Measurements from ENCODE around the gene TSHZ2.

TSHZ2 gene

DNA sequence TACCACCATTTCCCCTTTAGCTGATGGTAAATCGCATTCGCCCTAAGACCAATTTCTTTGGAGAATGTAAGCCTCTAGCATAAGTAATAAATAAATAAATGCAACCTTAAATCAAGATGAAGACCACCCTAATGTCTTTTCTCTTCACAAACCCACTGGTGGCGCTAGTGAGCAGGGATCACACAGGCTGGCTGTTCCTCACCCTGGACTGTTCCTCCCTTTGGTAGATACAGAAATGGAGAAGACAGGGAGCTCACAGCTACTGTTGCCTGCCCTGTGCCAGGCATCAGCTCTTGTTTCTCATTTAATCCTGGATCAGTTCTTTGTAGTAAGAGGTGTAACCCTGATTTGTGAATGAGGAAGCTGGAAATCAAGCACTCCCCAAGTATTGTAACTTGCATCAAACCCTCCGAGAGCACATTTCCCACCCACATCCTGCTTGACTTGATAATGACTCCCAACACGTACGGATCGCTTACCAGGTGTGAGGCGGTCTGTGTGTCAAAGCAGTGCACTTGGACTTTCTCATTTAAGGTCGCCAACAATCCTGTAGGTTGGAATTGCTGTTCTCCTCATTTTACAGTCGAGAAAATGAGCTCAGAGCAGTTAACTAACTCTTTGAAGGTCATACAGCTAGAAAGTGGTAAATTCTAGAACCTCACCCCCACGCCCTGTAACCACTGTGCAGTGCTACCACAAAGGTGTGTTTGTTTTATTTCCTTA lies 236.1 kb downstream of the TSHZ2 start:
- Histone ChIP-seq H3K79me2 (ENCODE audit: insufficient read depth, low read depth) (no peaks in the 10 kb centered on the region), H3K4me3 (IDR thresholded peaks at IDR 0.05; ENCODE audit: insufficient read depth, low read depth, low read length) (no peak overlapping the region), H4K20me1 (ENCODE audit: insufficient read depth) (no peaks in the 10 kb centered on the region), H3K9ac (no peak overlapping the region), H2AFZ (ENCODE audit: low read depth) (no peak overlapping the region), H3K4me1 (ENCODE audit: low read depth, poor library complexity, severe bottlenecking) (no peaks in the 10 kb centered on the region), H3K27me3 (ENCODE audit: insufficient read depth, low read depth) (no peaks in the 10 kb centered on the region), H3K36me3 (ENCODE audit: insufficient read depth) (no peaks in the 10 kb centered on the region), H3K27ac (no peak overlapping the region), H3K4me2 (no peak overlapping the region)
- TF ChIP-seq, protein P1, sequence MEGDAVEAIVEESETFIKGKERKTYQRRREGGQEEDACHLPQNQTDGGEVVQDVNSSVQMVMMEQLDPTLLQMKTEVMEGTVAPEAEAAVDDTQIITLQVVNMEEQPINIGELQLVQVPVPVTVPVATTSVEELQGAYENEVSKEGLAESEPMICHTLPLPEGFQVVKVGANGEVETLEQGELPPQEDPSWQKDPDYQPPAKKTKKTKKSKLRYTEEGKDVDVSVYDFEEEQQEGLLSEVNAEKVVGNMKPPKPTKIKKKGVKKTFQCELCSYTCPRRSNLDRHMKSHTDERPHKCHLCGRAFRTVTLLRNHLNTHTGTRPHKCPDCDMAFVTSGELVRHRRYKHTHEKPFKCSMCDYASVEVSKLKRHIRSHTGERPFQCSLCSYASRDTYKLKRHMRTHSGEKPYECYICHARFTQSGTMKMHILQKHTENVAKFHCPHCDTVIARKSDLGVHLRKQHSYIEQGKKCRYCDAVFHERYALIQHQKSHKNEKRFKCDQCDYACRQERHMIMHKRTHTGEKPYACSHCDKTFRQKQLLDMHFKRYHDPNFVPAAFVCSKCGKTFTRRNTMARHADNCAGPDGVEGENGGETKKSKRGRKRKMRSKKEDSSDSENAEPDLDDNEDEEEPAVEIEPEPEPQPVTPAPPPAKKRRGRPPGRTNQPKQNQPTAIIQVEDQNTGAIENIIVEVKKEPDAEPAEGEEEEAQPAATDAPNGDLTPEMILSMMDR (conservative IDR thresholded peaks at IDR 0.05; ENCODE audit: low read depth, low read length): peak; percentile 30; the same call in 1 of the 2 replicates

- Histone ChIP-seq H3K4me2 (no peak overlapping the region), H2AFZ (ENCODE audit: low read depth) (no peak overlapping the region)
Observed at GRCh38 chr20:53210041-53210440, 237.9 kb downstream of the TSHZ2 start.

GRCh38 chr20:53210931-53211330 lies 238.8 kb downstream of the TSHZ2 start:
- Histone ChIP-seq H3K9ac (no peak overlapping the region), H3K36me3 (ENCODE audit: insufficient read depth) (no peaks in the 10 kb centered on the region), H3K27ac (no peak overlapping the region), H3K4me3 (IDR thresholded peaks at IDR 0.05; ENCODE audit: insufficient read depth, low read depth, low read length) (no peak overlapping the region), H3K79me2 (ENCODE audit: insufficient read depth, low read depth) (no peaks in the 10 kb centered on the region), H3K27me3 (ENCODE audit: insufficient read depth, low read depth) (no peaks in the 10 kb centered on the region), H2AFZ (ENCODE audit: low read depth) (no peak overlapping the region), H3K4me1 (ENCODE audit: low read depth, poor library complexity, severe bottlenecking) (peaks cover 6% of the 10 kb centered on the region), H4K20me1 (ENCODE audit: insufficient read depth) (no peaks in the 10 kb centered on the region), H3K4me2 (no peak overlapping the region)
- TF ChIP-seq, protein P1 (conservative IDR thresholded peaks at IDR 0.05; ENCODE audit: low read depth, low read length): no peak

More at GRCh38 chr20:53210041-53210440, 237.9 kb downstream of the TSHZ2 start:
- H3K4me3 ChIP-seq (IDR thresholded peaks at IDR 0.05; ENCODE audit: insufficient read depth, low read depth, low read length): no peak overlapping the region
- TF ChIP-seq, protein P1 (conservative IDR thresholded peaks at IDR 0.05; ENCODE audit: low read depth, low read length): no peak
- no peak overlapping the region for H3K27ac ChIP-seq
- H3K36me3 ChIP-seq (ENCODE audit: insufficient read depth): no peaks in the 10 kb centered on the region
- H3K27me3 ChIP-seq (ENCODE audit: insufficient read depth, low read depth): no peaks in the 10 kb centered on the region
- no peaks in the 10 kb centered on the region for H4K20me1 ChIP-seq (ENCODE audit: insufficient read depth)
- no peak overlapping the region for H3K9ac ChIP-seq
- peaks cover 1% of the 10 kb centered on the region for H3K4me1 ChIP-seq (ENCODE audit: low read depth, poor library complexity, severe bottlenecking)
- H3K79me2 ChIP-seq (ENCODE audit: insufficient read depth, low read depth): no peaks in the 10 kb centered on the region

GRCh38 chr20:53212018-53212417 lies 239.9 kb downstream of the TSHZ2 start:
- TF ChIP-seq, protein P1 (conservative IDR thresholded peaks at IDR 0.05; ENCODE audit: low read depth, low read length): no peak
- Histone ChIP-seq H3K27me3 (ENCODE audit: insufficient read depth, low read depth) (no peaks in the 10 kb centered on the region), H3K4me1 (ENCODE audit: low read depth, poor library complexity, severe bottlenecking) (peaks cover 11% of the 10 kb centered on the region), H3K27ac (no peak overlapping the region), H2AFZ (ENCODE audit: low read depth) (no peak overlapping the region), H3K36me3 (ENCODE audit: insufficient read depth) (no peaks in the 10 kb centered on the region), H3K9ac (no peak overlapping the region), H3K4me3 (IDR thresholded peaks at IDR 0.05; ENCODE audit: insufficient read depth, low read depth, low read length) (no peak overlapping the region), H3K4me2 (no peak overlapping the region), H4K20me1 (ENCODE audit: insufficient read depth) (no peaks in the 10 kb centered on the region), H3K79me2 (ENCODE audit: insufficient read depth, low read depth) (no peaks in the 10 kb centered on the region)
